Measurements from ENCODE around the gene MIB2.

The MIB2 gene

GRCh38 chr1:1606232-1606631 is 9.1 kb upstream of the MIB2 start:
- no peak overlapping the region for H3K4me3 ChIP-seq (ENCODE audit: control insufficient read depth, low read depth, low read length)
- DNase-seq (ENCODE audit: low read depth): no peak
- TF ChIP-seq CTCF (conservative IDR thresholded peaks at IDR 0.05; ENCODE audit: control insufficient read depth, insufficient read depth, low read depth, low read length): no peak

GRCh38 chr1:1609822-1610485 is 5.3 kb upstream of the MIB2 start:
- H3K4me3 ChIP-seq (ENCODE audit: control insufficient read depth, low read depth, low read length): no peak overlapping the region
- no peak for DNase-seq (ENCODE audit: low read depth)
- TF ChIP-seq CTCF (conservative IDR thresholded peaks at IDR 0.05; ENCODE audit: control insufficient read depth, insufficient read depth, low read depth, low read length): no peak

GRCh38 chr1:1610796-1611195 is 4.5 kb upstream of the MIB2 start:
- no peak overlapping the region for H3K4me3 ChIP-seq (ENCODE audit: control insufficient read depth, low read depth, low read length)
- DNase-seq (ENCODE audit: low read depth): no peak
- no peak for TF ChIP-seq CTCF (conservative IDR thresholded peaks at IDR 0.05; ENCODE audit: control insufficient read depth, insufficient read depth, low read depth, low read length)

- TF ChIP-seq CTCF (conservative IDR thresholded peaks at IDR 0.05; ENCODE audit: control insufficient read depth, insufficient read depth, low read depth, low read length): no peak
These were observed 3.2 kb upstream of the MIB2 start for GRCh38 chr1:1612104-1612400.

GRCh38 chr1:1613509-1614082 is 1.7 kb upstream of the MIB2 start:
- DNase-seq (ENCODE audit: low read depth): no peak
- peak overlapping the region; percentile 87 for H3K4me3 ChIP-seq (ENCODE audit: control insufficient read depth, low read depth, low read length)
- no peak for TF ChIP-seq CTCF (conservative IDR thresholded peaks at IDR 0.05; ENCODE audit: control insufficient read depth, insufficient read depth, low read depth, low read length)

More at GRCh38 chr1:1612104-1612400, 3.2 kb upstream of the MIB2 start:
- H3K4me3 ChIP-seq (ENCODE audit: control insufficient read depth, low read depth, low read length): no peak overlapping the region
- DNase-seq (ENCODE audit: low read depth): no peak

GRCh38 chr1:1614204-1614953 is 921 bp upstream of the MIB2 start:
- DNase-seq (ENCODE audit: low read depth): peak; percentile 84
- peak overlapping the region; percentile 87 for H3K4me3 ChIP-seq (ENCODE audit: control insufficient read depth, low read depth, low read length)
- no peak for TF ChIP-seq CTCF (conservative IDR thresholded peaks at IDR 0.05; ENCODE audit: control insufficient read depth, insufficient read depth, low read depth, low read length)
